ENCODE data around the gene RNF168.

- TF ChIP-seq POLR2A (IDR thresholded peaks at IDR 0.05), result no peak
- TF ChIP-seq CTCF (IDR thresholded peaks at IDR 0.05), result no peak
Measured at GRCh38 chr3:196546537-196546936, 43.0 kb upstream of the RNF168 start.

All from ovary (tissue), 3 donors.